Astrocyte of the spinal cord (primary cell): ENCODE data around the gene FAM110A.

Experiments
- DNase-seq: peaks from one replicate; pipeline ENCODE4 v3.0.0; 2011; ENCODE audit warnings: low read depth, low spot score
- H3K4me3 ChIP-seq: 2 replicates; pipeline ENCODE4 v1.5.1; 2011; ENCODE audit warnings: low read depth, mild to moderate bottlenecking, low read length, moderate library complexity
- in situ Hi-C: cut with HindIII; loops from 2 replicates; pipeline ENCODE4 v1.10.0; 2017; ENCODE audit warnings: low sequenced_read_pairs
- TF ChIP-seq, protein P1 (sequence below): IDR thresholded peaks from 2 replicates; pipeline ENCODE4 v1.5.1; 2012; ENCODE audit warnings: low read depth, mild to moderate bottlenecking, low read length, inconsistent platforms

Gene FAM110A

DNA sequence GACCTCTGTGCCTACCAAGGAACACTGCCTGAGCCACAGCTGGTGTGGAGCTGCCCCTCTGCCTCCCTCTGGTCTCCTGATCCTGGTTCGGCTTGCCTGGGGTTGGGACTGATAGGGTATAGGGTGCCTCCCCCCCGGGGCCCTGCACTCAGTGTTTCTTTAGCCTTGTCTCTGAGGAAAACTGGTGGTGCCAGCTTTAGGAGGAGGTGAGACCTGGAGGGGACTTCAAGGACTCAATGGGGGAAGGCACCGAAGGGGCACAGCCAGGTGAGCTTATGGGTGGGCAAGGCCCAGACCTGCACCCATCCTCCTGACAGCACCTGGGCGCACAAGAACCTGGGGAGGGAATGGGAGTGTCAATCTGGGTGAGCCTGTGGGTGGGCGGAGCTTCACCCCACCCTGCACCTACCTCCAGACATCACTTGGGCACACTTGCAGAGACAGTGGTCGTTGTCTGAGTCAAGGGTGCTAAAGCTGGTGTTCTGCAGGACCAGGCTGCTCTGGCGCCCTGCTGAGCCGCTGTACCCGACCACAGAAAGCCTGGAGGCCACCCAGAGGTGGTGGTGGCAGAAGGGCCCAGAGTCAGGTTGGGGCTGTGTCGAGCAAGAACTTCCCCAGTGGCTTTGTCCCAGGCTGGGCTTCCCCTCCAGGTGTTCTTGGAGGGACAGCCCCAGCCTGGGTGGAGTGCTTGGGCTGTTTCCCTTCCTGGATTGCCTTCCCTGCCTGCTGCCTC, 40.5 kb downstream of the FAM110A start:
- H3K4me3 ChIP-seq = no peak overlapping the region
- no peak for DNase-seq
- TF ChIP-seq, protein P1, sequence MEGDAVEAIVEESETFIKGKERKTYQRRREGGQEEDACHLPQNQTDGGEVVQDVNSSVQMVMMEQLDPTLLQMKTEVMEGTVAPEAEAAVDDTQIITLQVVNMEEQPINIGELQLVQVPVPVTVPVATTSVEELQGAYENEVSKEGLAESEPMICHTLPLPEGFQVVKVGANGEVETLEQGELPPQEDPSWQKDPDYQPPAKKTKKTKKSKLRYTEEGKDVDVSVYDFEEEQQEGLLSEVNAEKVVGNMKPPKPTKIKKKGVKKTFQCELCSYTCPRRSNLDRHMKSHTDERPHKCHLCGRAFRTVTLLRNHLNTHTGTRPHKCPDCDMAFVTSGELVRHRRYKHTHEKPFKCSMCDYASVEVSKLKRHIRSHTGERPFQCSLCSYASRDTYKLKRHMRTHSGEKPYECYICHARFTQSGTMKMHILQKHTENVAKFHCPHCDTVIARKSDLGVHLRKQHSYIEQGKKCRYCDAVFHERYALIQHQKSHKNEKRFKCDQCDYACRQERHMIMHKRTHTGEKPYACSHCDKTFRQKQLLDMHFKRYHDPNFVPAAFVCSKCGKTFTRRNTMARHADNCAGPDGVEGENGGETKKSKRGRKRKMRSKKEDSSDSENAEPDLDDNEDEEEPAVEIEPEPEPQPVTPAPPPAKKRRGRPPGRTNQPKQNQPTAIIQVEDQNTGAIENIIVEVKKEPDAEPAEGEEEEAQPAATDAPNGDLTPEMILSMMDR = no peak
- in situ Hi-C loops = no loop called here

DNA sequence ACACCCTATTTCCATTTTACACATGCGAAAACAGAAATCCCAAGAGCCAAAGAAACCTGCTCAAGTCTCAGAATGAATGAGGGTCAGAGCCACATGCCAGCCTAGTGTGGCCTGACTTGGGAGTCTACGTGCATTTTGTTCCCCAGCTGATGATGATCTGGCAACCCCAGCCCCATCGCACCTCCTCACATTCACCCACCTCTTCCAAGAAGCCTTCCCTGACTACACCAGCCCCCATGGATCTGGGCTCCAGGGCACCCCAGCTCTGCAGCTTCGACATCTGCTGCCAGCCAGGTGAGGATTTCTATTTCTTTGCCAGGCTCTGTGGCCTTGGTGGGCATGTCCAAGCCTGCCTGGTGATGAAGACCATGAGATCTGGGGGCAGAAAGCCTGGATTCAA, 41.6 kb downstream of the FAM110A start:
- no peak for DNase-seq
- TF ChIP-seq, protein P1 = no peak
- no peak overlapping the region for H3K4me3 ChIP-seq
- in situ Hi-C loops = no loop called here

DNA sequence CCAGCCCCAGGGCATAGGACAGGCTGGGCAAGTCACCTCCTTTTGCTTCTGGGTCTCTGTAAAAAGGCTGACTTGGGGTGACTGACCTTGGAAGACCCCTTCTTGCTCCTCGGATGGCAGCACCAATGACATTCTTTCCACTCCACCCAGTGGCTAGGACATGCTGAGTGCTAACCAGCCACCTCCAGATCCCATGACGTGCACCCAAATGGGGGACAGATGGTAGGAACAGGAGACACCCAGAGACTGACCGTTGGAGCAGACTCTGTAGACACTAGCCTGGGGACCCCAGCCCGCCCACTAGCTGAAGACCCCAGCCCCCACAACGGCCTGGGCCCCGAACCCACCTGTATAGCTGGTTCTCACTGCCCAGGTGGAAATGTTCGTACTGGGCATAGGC, 44.3 kb downstream of the FAM110A start:
- in situ Hi-C loops = no loop called here
- no peak for DNase-seq
- H3K4me3 ChIP-seq = no peak overlapping the region
- TF ChIP-seq, protein P1 = no peak

DNA sequence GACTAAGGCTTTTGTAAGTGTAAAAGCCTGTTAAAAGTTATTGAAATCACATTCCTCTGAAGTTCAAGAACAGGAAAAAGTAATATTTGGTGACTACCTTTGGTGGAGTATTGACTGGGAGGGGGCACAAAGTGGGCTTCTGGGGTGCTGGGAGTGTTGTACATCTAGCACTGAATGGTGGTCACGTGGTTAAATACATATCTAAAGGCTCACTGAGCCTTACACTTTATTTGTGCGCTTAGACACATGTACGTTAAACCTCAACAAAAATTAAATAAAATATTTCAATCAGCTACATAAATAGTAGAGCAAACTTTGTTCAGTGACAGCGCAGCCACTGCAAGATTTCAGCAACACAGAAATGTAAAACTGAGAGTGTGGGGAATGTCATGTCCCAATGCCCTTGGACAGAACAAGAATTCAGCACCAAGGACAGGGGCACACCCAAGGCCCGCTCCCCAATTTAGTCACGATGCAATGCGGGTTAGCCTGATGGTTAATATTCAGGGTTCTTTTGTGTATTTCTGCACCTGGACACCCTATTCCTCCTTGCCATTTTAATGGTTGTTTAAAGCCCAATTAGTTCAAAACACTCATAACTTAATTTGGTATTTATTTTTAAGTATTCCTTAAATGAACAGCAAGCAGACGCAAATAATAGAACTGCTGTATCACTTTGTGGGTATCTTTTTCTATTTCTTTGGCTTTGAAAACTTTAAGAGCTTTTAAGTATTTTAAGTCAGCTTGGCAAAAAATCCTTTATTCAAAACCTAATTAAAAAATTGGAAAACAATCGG, 45.2 kb downstream of the FAM110A start:
- peak; percentile 11 for DNase-seq

DNA sequence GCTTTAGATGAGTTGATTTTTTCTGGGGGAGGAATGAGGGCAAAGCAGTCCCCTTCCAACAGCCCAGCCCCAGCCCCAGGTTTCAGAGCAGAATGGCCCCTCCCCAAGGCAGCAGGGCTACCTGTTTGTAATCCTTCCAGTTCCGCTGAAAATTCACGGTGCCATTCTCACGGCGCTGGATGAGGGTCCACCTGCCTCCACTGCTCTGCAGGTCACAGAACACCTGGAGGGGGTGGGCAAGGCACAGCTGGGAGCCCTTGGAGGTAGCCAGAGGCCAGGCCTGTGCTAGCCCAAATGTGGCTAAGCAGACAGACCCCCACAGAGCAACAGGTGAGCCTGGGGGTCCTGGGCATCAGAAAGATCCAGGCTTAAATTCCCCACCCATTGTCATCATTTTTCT, 46.1 kb downstream of the FAM110A start:
- DNase-seq = no peak
- in situ Hi-C loops = no loop called here
- TF ChIP-seq, protein P1 = no peak
- H3K4me3 ChIP-seq = no peak overlapping the region

More for the DNA sequence above, 45.2 kb downstream of the FAM110A start:
- H3K4me3 ChIP-seq = no peak overlapping the region
- in situ Hi-C loops = no loop called here
- TF ChIP-seq, protein P1 = no peak

DNA sequence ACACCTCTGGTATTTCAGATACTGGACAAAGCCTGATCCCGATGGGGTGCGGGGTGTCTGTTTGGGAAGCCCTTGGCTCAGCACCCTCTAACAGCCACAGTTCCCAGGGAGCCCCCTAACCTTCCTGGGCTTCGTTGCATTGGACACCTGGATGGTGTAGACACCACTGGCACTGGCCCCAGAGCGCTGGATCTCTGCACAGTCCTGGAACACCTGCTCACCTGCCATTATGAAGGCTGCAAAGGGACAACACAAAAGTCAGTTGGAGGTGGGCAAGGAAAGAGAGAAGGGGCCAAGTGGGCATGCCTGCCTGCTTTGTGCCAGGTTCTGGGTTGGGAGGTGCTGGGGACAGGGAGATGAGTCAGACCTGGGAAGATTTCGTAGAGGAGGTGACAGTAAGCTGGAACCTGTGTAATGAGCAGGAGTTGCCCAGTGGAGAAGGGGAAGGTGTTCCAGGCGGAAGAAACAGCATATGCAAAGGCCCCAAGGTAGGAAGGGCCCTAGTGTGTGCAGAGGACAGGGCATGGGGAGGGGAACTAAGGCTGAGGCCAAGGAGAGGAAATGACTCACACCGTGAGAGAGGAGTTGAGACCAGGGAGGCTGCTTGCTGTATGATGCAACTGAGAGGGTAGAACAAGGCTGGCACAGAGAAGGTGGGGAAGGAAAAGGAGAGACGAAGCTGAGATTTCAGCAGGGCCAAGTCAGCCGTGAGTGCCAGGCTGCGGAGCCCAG, 47.7 kb downstream of the FAM110A start:
- TF ChIP-seq, protein P1 = no peak
- peak; percentile 22 for DNase-seq
- H3K4me3 ChIP-seq = no peak overlapping the region
- in situ Hi-C loops = no loop called here
